Measurements from ENCODE around the gene GPC6. TPM values are rescaled to one million over a fixed set of nuclear protein-coding genes. Genes with fewer than 3 reads are reported as not detected.

The GPC6 gene
- total RNA-seq, 5 donors from 2014 or later (not counting 1 experiment from before 2014, with no cell fraction given), result 0.03 to 0.18 (median 0.06) TPM; not detected in 2

- DNase-seq, result no peak
- no peak for ATAC-seq (replicated peaks in 1 of 4)
- Histone ChIP-seq H3K9me3 (peaks cover 2% of the 10 kb centered on the region), H3K4me3 (ENCODE audit: control insufficient read depth in 1 of 2, extremely low read depth in 1 of 2, low read length in 1 of 2) (no peak overlapping the region), H3K36me3 (ENCODE audit: control insufficient read depth in 2 of 2, extremely low read depth in 1 of 2, insufficient read depth in 1 of 2, low read length in 1 of 2) (no peaks in the 10 kb centered on the region), H3K4me1 (ENCODE audit: control insufficient read depth in 1 of 2, extremely low read depth in 1 of 2, insufficient read depth in 2 of 2, low read length in 2 of 2) (peaks cover 0 to 3% of the 10 kb centered on the region in 2 experiments), H3K27me3 (replicated peaks in 1 of 2; ENCODE audit: control insufficient read depth in 2 of 2, extremely low read depth in 1 of 2, insufficient read depth in 2 of 2, low read length in 1 of 2) (peaks cover 0 to 9% of the 10 kb centered on the region in 2 experiments), H3K27ac (ENCODE audit: low read length) (no peak overlapping the region)
- POLR2A ChIA-PET, result no interaction called here
- H3K36me3 Mint-ChIP-seq, result no peaks in the 10 kb centered on the region
- CTCF ChIA-PET, result no interaction called here
- peaks cover 0 to 17% (median 9%) of the 10 kb centered on the region in 3 donors for H3K9me3 Mint-ChIP-seq
- peaks cover 14 to 15% of the 10 kb centered on the region in 2 donors for H3K27me3 Mint-ChIP-seq
- no peak overlapping the region for H3K27ac Mint-ChIP-seq
- H3K4me1 Mint-ChIP-seq, result peaks cover 2 to 8% (median 5%) of the 10 kb centered on the region in 3 donors
- H3K4me3 Mint-ChIP-seq, result no peak overlapping the region
Observed at GRCh38 chr13:94413598-94413944, 1187.0 kb downstream of the GPC6 start.

GRCh38 chr13:94414141-94414540 is 1187.5 kb downstream of the GPC6 start:
- Histone ChIP-seq H3K4me3 (ENCODE audit: control insufficient read depth in 1 of 2, extremely low read depth in 1 of 2, low read length in 1 of 2) (no peak overlapping the region), H3K36me3 (ENCODE audit: control insufficient read depth in 2 of 2, extremely low read depth in 1 of 2, insufficient read depth in 1 of 2, low read length in 1 of 2) (no peaks in the 10 kb centered on the region), H3K9me3 (peaks cover 2% of the 10 kb centered on the region), H3K27ac (ENCODE audit: low read length) (no peak overlapping the region), H3K4me1 (ENCODE audit: control insufficient read depth in 1 of 2, extremely low read depth in 1 of 2, insufficient read depth in 2 of 2, low read length in 2 of 2) (peaks cover 0 to 9% of the 10 kb centered on the region in 2 experiments), H3K27me3 (replicated peaks in 1 of 2; ENCODE audit: control insufficient read depth in 2 of 2, extremely low read depth in 1 of 2, insufficient read depth in 2 of 2, low read length in 1 of 2) (peaks cover 0 to 8% of the 10 kb centered on the region in 2 experiments)
- peaks cover 8 to 14% (median 11%) of the 10 kb centered on the region in 3 donors for H3K4me1 Mint-ChIP-seq
- no CpG with 5 or more reads among the region's 1 CpG for WGBS (ENCODE audit: insufficient coverage)
- DNase-seq (no peak), ATAC-seq (replicated peaks in 1 of 4) (no peak)
- peaks cover 0 to 17% (median 9%) of the 10 kb centered on the region in 3 donors for H3K9me3 Mint-ChIP-seq
- no peak overlapping the region for H3K27ac Mint-ChIP-seq
- H3K4me3 Mint-ChIP-seq, result no peak overlapping the region
- H3K27me3 Mint-ChIP-seq, result peaks cover 10 to 15% of the 10 kb centered on the region in 2 donors
- no peaks in the 10 kb centered on the region for H3K36me3 Mint-ChIP-seq
- ChIA-PET POLR2A (no interaction called here), CTCF (no interaction called here)

- CTCF ChIA-PET, result interaction anchor here in 1 of 2 donors (1.7 kb wide), 1 partner anchor 8 kb away, joined by 4 read pairs; no protein-coding TSS in a partner anchor
- Histone ChIP-seq H3K27me3 (replicated peaks in 1 of 2; ENCODE audit: control insufficient read depth in 2 of 2, extremely low read depth in 1 of 2, insufficient read depth in 2 of 2, low read length in 1 of 2) (peaks cover 0 to 3% of the 10 kb centered on the region in 2 experiments), H3K27ac (ENCODE audit: low read length) (no peak overlapping the region), H3K9me3 (peaks cover 2% of the 10 kb centered on the region), H3K4me1 (ENCODE audit: control insufficient read depth in 1 of 2, extremely low read depth in 1 of 2, insufficient read depth in 2 of 2, low read length in 2 of 2) (peaks cover 1 to 14% of the 10 kb centered on the region in 2 experiments), H3K4me3 (ENCODE audit: control insufficient read depth in 1 of 2, extremely low read depth in 1 of 2, low read length in 1 of 2) (no peak overlapping the region), H3K36me3 (ENCODE audit: control insufficient read depth in 2 of 2, extremely low read depth in 1 of 2, insufficient read depth in 1 of 2, low read length in 1 of 2) (no peaks in the 10 kb centered on the region)
- Mint-ChIP-seq H3K4me3 (no peak overlapping the region), H3K27me3 (peaks cover 10 to 15% of the 10 kb centered on the region in 2 donors), H3K27ac (no peak overlapping the region), H3K9me3 (peaks cover 0 to 17% (median 9%) of the 10 kb centered on the region in 3 donors), H3K4me1 (peaks cover 13 to 20% (median 17%) of the 10 kb centered on the region in 3 donors), H3K36me3 (no peaks in the 10 kb centered on the region)
- no CpG with 5 or more reads among the region's 4 CpGs for WGBS (ENCODE audit: insufficient coverage)
- ATAC-seq (replicated peaks in 1 of 4), result no peak
- DNase-seq, result no peak
- POLR2A ChIA-PET, result no interaction called here
Observed at GRCh38 chr13:94414708-94415107, 1188.1 kb downstream of the GPC6 start.

- ChIA-PET POLR2A (no interaction called here), CTCF (interaction anchor here in 1 of 2 donors (1.4 to 1.7 kb wide), 2 partner anchors 9 to 205 kb away, joined by 3 to 4 read pairs; no protein-coding TSS in a partner anchor)
- Mint-ChIP-seq H3K9me3 (peaks cover 0 to 17% (median 9%) of the 10 kb centered on the region in 3 donors), H3K4me1 (peaks cover 20 to 28% (median 25%) of the 10 kb centered on the region in 3 donors), H3K27me3 (peaks cover 10 to 12% of the 10 kb centered on the region in 2 donors), H3K36me3 (no peaks in the 10 kb centered on the region), H3K27ac (no peak overlapping the region), H3K4me3 (no peak overlapping the region)
- Histone ChIP-seq H3K27ac (ENCODE audit: low read length) (no peak overlapping the region), H3K36me3 (ENCODE audit: control insufficient read depth in 2 of 2, extremely low read depth in 1 of 2, insufficient read depth in 1 of 2, low read length in 1 of 2) (no peaks in the 10 kb centered on the region), H3K9me3 (peaks cover 2% of the 10 kb centered on the region), H3K27me3 (replicated peaks in 1 of 2; ENCODE audit: control insufficient read depth in 2 of 2, extremely low read depth in 1 of 2, insufficient read depth in 2 of 2, low read length in 1 of 2) (peaks cover 0 to 3% of the 10 kb centered on the region in 2 experiments), H3K4me1 (ENCODE audit: control insufficient read depth in 1 of 2, extremely low read depth in 1 of 2, insufficient read depth in 2 of 2, low read length in 2 of 2) (peaks cover 2 to 16% of the 10 kb centered on the region in 2 experiments), H3K4me3 (ENCODE audit: control insufficient read depth in 1 of 2, extremely low read depth in 1 of 2, low read length in 1 of 2) (no peak overlapping the region)
- no CpG with 5 or more reads among the region's 7 CpGs for WGBS (ENCODE audit: insufficient coverage)
- DNase-seq, result no peak
- ATAC-seq (replicated peaks in 1 of 4), result no peak
Observed at GRCh38 chr13:94415500-94416237, 1189.1 kb downstream of the GPC6 start.

- H3K27me3 Mint-ChIP-seq, result peaks cover 10 to 12% of the 10 kb centered on the region in 2 donors
- CTCF ChIA-PET, result interaction anchor here in 1 of 2 donors (1.4 kb wide), 1 partner anchor 204 kb away, joined by 3 read pairs; no protein-coding TSS in a partner anchor
- Histone ChIP-seq H3K36me3 (ENCODE audit: control insufficient read depth in 2 of 2, extremely low read depth in 1 of 2, insufficient read depth in 1 of 2, low read length in 1 of 2) (no peaks in the 10 kb centered on the region), H3K27me3 (replicated peaks in 1 of 2; ENCODE audit: control insufficient read depth in 2 of 2, extremely low read depth in 1 of 2, insufficient read depth in 2 of 2, low read length in 1 of 2) (peaks cover 0 to 3% of the 10 kb centered on the region in 2 experiments), H3K27ac (ENCODE audit: low read length) (no peak overlapping the region), H3K9me3 (peaks cover 2% of the 10 kb centered on the region), H3K4me1 (ENCODE audit: control insufficient read depth in 1 of 2, extremely low read depth in 1 of 2, insufficient read depth in 2 of 2, low read length in 2 of 2) (peaks cover 2 to 16% of the 10 kb centered on the region in 2 experiments), H3K4me3 (ENCODE audit: control insufficient read depth in 1 of 2, extremely low read depth in 1 of 2, low read length in 1 of 2) (no peak overlapping the region)
- no peaks in the 10 kb centered on the region for H3K36me3 Mint-ChIP-seq
- no peak for ATAC-seq (replicated peaks in 1 of 4)
- H3K27ac Mint-ChIP-seq, result no peak overlapping the region
- peaks cover 20 to 28% (median 25%) of the 10 kb centered on the region in 3 donors for H3K4me1 Mint-ChIP-seq
- H3K4me3 Mint-ChIP-seq, result no peak overlapping the region
- WGBS (ENCODE audit: insufficient coverage), result 66% methylated on average over 4 of the region's 7 CpGs
- POLR2A ChIA-PET, result no interaction called here
- H3K9me3 Mint-ChIP-seq, result peaks cover 0 to 24% (median 12%) of the 10 kb centered on the region in 3 donors
- DNase-seq, result no peak
Observed at GRCh38 chr13:94416454-94417080, 1190.0 kb downstream of the GPC6 start.

- peaks cover 0 to 27% (median 13%) of the 10 kb centered on the region in 3 donors for H3K9me3 Mint-ChIP-seq
- H3K36me3 Mint-ChIP-seq, result no peaks in the 10 kb centered on the region
- H3K27ac Mint-ChIP-seq, result no peak overlapping the region
- peaks cover 20 to 28% (median 25%) of the 10 kb centered on the region in 3 donors for H3K4me1 Mint-ChIP-seq
- DNase-seq, result no peak
- Histone ChIP-seq H3K9me3 (peaks cover 2% of the 10 kb centered on the region), H3K27me3 (replicated peaks in 1 of 2; ENCODE audit: control insufficient read depth in 2 of 2, extremely low read depth in 1 of 2, insufficient read depth in 2 of 2, low read length in 1 of 2) (peaks cover 0 to 3% of the 10 kb centered on the region in 2 experiments), H3K27ac (ENCODE audit: low read length) (no peak overlapping the region), H3K36me3 (ENCODE audit: control insufficient read depth in 2 of 2, extremely low read depth in 1 of 2, insufficient read depth in 1 of 2, low read length in 1 of 2) (no peaks in the 10 kb centered on the region), H3K4me3 (ENCODE audit: control insufficient read depth in 1 of 2, extremely low read depth in 1 of 2, low read length in 1 of 2) (no peak overlapping the region), H3K4me1 (ENCODE audit: control insufficient read depth in 1 of 2, extremely low read depth in 1 of 2, insufficient read depth in 2 of 2, low read length in 2 of 2) (peaks cover 2 to 16% of the 10 kb centered on the region in 2 experiments)
- CTCF ChIA-PET, result no interaction called here
- H3K4me3 Mint-ChIP-seq, result no peak overlapping the region
- POLR2A ChIA-PET, result interaction anchor here in 1 of 2 donors (0.6 kb wide), 1 partner anchor 863 kb away, joined by 3 read pairs; no protein-coding TSS in a partner anchor
- no peak for ATAC-seq (replicated peaks in 1 of 4)
- H3K27me3 Mint-ChIP-seq, result peaks cover 8 to 10% of the 10 kb centered on the region in 2 donors
Observed at GRCh38 chr13:94417294-94417693, 1190.7 kb downstream of the GPC6 start.

Data from T-cell (primary cell).